GM19240 (cell line): ENCODE results near the gene APOC1.

Experiments used
- DNase-seq: peaks from one replicate; pipeline ENCODE4 v3.0.0; 2011; ENCODE audit warnings: low spot score; ENCODE audit not compliant: insufficient read length

APOC1 gene

DNA sequence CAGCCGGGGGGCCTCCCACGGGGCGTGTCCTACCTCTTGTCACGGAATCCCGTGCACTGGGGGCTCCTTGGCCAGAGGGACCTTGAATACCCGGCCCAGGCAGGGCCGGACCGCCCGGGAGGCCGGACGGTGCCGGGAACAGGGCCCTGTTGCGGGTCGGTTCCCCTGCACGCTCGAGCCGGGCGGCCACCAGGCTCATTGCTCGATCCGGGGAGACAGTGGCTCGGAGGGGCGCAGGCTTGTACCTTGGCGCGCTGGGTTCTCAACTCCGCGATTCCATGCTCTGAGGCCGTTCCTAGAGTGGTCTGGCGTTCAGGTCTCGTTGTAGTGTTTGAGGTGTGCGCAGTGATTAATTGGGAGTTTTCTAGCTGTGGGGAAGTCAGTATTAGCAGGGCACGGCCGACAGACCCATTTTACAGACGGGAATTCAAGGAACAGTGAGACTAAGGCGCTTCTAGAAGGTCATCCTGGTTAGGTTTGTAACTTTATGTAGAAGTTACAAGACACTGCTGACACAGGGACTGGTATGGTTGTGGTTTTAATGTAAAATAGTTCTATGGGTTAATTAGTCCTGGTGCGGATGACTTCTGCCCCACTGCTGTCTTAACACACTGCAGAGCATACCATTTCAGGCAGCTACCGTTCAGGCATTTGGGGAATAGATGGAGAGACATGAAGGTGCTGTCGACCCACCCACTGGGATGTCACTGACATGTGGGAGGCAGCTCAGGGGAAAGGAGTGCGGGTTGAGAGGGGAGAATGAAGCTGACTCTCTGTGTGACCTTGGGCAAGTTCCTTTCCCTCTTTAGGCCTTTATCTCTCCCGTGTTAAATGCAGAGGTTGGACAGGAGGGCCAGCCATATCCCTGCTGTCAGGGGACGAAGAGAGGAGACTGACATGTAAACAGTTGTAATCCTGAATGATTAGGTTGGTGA, 41.4 kb downstream of the APOC1 start:
- no peak for DNase-seq

DNA sequence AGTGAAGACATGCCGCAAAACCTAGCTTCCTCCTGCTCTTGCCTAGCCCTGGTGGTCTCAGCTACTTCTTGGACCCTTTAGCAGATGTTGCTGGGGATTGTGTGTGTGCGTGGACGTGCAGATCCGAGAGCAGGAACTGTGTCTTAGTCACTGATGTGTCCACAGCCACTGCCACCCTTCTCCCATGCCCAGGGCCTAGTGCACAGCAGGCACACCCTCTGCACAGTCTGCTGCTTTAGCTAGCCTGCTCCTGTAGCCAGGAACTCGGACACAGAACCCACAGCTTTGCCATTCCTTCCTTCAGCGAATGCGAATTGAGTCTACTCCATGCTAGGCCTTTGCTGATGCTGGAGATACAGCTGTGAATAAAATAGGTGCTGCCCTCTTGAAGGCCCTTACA, 43.1 kb downstream of the APOC1 start:
- no peak for DNase-seq

DNA sequence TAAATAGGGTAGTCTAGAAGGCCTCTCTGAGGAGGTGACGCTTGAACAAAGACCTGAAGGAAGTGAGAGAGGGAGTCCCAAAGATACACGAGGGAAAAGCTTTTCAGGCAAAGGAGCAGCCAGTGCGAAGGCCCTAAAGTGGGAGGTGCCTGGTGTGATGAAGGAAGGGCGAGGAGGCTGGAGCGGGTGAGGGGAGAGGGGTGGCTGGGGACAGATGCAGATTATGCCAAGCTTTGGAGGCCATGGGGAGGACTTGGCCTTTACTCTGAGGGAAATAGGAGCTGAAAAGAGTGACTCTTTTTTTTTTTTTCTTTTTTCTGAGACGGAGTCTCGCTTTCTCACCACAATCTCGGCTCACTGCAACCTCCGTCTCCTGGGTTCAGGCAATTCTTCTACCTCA, 43.7 kb downstream of the APOC1 start:
- no peak for DNase-seq

DNA sequence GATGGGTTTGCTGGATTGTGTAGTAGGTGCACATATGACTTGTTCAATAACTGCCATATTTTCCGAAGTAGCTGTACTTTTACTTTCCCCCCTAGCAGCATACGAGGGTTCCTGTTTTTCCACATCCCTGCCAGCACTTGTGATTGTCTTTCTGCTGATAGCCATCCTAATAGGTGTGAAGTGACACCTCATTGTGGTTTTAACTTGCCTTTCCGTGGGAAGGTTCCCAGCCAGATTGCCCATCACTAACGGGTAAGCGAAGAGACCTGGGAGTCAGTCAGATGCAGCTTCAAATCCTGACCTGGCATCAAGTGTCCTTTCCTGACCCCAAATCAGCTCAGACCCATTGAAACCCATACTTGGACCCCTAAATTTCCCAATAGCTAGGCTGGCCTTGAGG, 45.3 kb downstream of the APOC1 start:
- no peak for DNase-seq

DNA sequence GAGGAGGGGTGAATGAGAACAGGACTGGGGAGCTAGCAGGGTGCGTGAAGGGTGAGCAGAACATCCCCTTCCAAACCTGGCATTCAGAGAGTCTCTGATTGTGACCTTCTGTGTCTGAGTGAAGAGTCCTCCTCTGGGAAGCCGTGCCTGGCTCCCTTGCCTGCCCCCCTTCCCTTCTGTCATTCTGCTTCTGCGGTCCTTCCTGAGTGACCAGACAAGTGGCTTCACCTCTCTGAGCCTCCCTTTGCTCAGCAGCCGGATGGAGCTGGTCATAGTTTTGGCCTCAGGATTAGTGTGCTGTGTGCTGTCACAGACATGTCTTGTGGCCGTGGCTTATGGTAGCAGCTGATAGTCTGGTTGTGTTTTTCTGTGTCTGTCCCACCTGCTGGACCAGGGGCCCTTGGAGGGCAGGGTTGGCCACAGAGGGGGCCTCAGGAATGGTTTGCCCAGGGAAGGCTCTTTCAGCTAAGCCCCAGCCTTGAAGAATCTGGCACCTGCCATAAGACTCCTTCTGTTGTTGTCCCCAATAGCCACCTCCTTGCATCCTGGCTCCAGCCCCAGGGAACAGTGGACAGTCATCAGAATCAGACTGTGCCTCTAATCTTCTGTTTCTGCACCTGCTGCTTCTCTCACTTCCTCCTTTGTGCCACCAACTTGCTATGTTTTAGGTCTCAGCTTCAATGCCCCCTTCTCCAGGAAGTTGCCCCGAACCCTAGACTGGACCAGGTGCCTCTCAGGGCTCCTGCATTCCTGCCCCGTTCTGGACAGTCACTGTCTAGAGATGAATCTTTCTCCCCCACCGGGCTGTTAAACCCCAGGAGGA, 46.7 kb downstream of the APOC1 start:
- DNase-seq = no peak

DNA sequence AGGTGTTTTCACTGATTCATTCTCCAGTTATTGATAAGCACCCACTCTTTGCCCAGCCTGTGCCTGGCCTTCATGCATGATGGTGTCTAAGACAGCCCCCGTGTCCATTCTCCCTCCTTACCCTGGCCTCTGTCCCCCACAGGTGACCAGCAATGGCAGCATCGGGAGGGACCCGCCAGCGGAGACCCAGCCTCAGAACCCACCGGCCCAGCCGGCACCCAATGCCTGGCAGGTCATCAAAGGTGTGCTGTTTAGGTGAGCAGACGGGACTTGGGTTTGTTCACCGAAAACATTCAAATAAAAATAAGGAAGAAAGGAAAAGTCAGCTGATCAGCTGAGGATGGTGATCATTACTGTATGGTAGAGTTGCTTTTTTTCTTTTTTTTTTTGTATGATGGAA, 47.4 kb downstream of the APOC1 start:
- DNase-seq = no peak

DNA sequence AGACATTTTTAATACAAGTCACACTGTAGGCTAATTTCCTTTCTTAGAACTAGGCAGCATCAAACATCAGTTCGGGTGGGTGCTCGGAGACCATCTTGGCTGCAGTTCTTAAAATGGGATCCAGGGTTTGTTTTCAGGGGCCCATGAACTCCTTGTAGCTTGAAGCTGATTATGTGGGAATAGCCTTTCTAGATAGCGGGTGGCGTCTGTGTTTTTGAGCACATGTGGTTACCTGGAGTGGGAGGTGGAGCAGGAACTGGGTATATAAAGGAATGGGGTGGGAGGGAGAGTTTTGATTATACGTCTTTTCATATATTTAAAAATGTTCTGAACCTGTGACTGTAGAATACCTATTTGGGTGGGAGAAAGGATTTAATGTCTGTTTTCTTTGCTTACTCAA, 53.7 kb downstream of the APOC1 start:
- DNase-seq = no peak

DNA sequence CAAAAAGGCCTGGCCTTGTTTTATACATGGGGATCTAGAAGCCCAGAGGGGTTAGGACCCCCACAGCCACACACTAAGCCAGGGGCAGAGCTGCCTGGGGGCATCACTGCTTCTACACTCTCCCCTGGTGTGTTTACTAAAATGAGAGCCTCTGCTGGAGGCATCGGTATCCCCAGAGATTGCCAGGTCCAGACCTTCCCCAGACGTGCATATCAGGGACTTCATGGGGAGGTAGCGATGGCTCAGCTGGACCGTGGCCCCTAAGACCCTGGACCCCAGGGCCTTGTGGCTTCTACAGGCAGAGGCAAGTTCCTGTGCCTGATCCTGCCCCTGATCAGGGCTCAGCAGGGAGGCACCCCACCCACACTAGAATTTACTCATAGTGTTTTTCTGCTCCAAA, 54.3 kb downstream of the APOC1 start:
- DNase-seq = no peak
